Lower leg skin (tissue), 4 donors: ENCODE measurements around the gene CEBPA. TPM values are rescaled to one million over a fixed set of nuclear protein-coding genes. Genes with fewer than 3 reads are reported as not detected.

Source experiments
- DNase-seq, 2 donors: peaks; one replicate each; pipeline ENCODE4 v3.0.0-alpha.2; 2019; ENCODE audit warnings: low spot score in 2 of 2
- H3K4me3 ChIP-seq: fragments of 200-600 bp; sonication (generic); 2 replicates; pipeline ENCODE4 v1.5.1; 2017; ENCODE audit warnings: mild to moderate bottlenecking, low read depth; ENCODE audit not compliant: poor library complexity, severe bottlenecking
- POLR2A ChIP-seq, 2 donors: fragments of 450-650 bp; IDR thresholded peaks; one replicate each; pipeline ENCODE4 v1.6.1; 2016 to 2017; ENCODE audit warnings: antibody characterized with exemption in 2 of 2, mild to moderate bottlenecking in 1 of 2, moderate library complexity in 1 of 2
- WGBS, 2 donors: methylation state at CpG; one replicate each; pipeline ENCODE4 v1.1.5; 2018; 5-methylcytosine and 5-hydroxymethylcytosine counted together
- intact Hi-C: fragments of 100-400 bp; cut with DNase I; formaldehyde crosslinking; loops from one replicate; pipeline ENCODE4 v1.15.0; 2023; ENCODE audit warnings: low total_unique reads
- total RNA-seq, 4 donors: library from RNA; depleted of rRNA; stranded (reverse); fragments of >200 nt; gene quantifications; one replicate each; pipeline ENCODE4 v1.1.0, GENCODE V29; 2016
- TF ChIP-seq, protein P1 (sequence below), 3 donors: fragments of 450-650 bp; IDR thresholded peaks; one replicate each; pipeline ENCODE4 v1.5.1; 2016; ENCODE audit warnings: antibody characterized with exemption in 3 of 3, mild to moderate bottlenecking in 3 of 3, moderate library complexity in 2 of 3

Gene CEBPA
- total RNA-seq, 4 donors from 2014 or later: 228 to 297 (median 255) TPM

DNA sequence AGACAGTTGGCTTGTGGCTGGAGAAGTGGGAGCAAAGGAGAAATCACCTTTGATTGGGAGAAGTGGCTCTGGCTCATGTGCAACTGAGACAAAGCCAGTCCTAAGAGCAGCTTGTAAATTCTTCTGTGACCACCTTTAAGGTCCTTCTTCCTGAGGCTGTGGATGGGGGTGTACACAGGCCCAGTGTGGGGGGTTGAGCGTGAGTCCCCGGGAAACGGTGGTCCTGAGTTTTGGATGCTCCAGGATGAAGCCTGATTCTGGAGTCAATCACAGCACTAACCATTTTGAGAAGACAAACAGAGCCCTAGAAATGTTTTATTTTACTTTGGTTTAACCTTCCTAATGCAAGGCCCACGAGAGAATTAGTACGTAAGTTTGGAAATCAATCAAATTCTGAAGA, 3.9 kb upstream of the CEBPA start:
- H3K4me3 ChIP-seq: no peak overlapping the region
- no peak for TF ChIP-seq POLR2A (IDR thresholded peaks at IDR 0.05)
- TF ChIP-seq, protein P1, sequence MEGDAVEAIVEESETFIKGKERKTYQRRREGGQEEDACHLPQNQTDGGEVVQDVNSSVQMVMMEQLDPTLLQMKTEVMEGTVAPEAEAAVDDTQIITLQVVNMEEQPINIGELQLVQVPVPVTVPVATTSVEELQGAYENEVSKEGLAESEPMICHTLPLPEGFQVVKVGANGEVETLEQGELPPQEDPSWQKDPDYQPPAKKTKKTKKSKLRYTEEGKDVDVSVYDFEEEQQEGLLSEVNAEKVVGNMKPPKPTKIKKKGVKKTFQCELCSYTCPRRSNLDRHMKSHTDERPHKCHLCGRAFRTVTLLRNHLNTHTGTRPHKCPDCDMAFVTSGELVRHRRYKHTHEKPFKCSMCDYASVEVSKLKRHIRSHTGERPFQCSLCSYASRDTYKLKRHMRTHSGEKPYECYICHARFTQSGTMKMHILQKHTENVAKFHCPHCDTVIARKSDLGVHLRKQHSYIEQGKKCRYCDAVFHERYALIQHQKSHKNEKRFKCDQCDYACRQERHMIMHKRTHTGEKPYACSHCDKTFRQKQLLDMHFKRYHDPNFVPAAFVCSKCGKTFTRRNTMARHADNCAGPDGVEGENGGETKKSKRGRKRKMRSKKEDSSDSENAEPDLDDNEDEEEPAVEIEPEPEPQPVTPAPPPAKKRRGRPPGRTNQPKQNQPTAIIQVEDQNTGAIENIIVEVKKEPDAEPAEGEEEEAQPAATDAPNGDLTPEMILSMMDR (IDR thresholded peaks at IDR 0.05): no peak
- WGBS, 2 donors: 94 to 95% methylated on average over 5 of the region's 5 CpGs
- intact Hi-C loops: loop anchor here (10.0 kb wide), 1 partner anchor 71 kb away; no protein-coding TSS in a partner anchor
- DNase-seq: peak in 1 of 2 donors; percentile 63

DNA sequence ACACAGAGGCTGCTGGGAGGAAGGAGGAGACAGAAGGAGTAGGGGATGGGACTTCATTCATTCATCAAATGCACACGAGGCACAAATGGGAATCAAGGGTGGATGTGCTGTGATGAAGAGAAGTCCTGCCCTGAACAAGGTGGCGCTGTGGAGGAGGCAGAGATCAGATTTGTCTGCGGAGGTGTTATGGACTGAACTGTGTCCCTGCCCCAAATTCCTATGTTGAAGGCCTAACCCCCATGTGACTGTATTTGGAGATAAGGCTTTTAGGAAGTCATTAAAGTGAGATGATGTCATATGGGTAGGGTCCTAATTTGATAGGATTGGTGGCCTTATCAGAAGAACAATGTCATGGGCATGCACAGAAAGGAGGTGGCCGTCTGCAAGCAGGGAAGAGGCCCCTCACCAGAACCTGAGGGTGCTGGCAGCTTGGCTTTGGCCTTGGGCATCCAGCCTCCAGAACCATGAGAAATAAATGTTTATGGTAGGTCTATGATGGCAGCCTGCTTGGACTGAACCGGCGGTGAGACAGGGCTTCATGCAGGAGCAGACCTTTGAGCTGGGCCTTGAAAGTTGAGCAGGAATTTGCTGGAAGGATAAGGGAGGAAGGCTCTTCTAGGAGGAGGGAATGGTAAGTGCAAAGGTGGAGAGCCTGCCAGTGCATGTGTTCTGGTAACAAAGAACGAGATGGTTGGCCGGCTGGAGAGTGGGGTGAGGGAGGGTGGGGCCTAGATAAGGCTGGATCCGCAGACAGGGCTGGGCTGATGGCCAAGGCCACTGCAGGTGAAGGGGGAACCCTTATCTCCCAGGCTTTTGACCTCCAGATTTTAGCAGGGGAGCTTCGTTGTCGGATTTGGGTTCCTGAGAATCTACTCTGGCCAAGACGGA, 2.7 kb upstream of the CEBPA start:
- TF ChIP-seq POLR2A (IDR thresholded peaks at IDR 0.05): no peak
- TF ChIP-seq, protein P1 (IDR thresholded peaks at IDR 0.05): no peak
- DNase-seq: peak in 1 of 2 donors; percentile 74
- no peak overlapping the region for H3K4me3 ChIP-seq
- intact Hi-C loops: loop anchor here (10.0 kb wide), 1 partner anchor 70 kb away; no protein-coding TSS in a partner anchor
- WGBS, 2 donors: 79 to 84% methylated on average over 12 of the region's 12 CpGs

- TF ChIP-seq, protein P1 (IDR thresholded peaks at IDR 0.05): no peak
- TF ChIP-seq POLR2A (IDR thresholded peaks at IDR 0.05): no peak
- no peak overlapping the region for H3K4me3 ChIP-seq
- 37 to 42% methylated on average over 13 of the region's 13 CpGs for WGBS, 2 donors
- peak in 1 of 2 donors; percentile 84 for DNase-seq
- intact Hi-C loops: loop anchor here (10.0 kb wide), 1 partner anchor 70 kb away; no protein-coding TSS in a partner anchor
These were observed 2.0 kb upstream of the CEBPA start for GRCh38 chr19:33304371-33304759.

- DNase-seq: peak in 1 of 2 donors; percentile 88
- intact Hi-C loops: loop anchor here (2.0 to 10.0 kb wide), 2 partner anchors 69 to 71 kb away; no protein-coding TSS in a partner anchor
- WGBS, 2 donors: 9 to 11% methylated on average over 18 to 33 of the region's 33 CpGs
- peak overlapping the region; percentile 64 for H3K4me3 ChIP-seq
- TF ChIP-seq POLR2A (IDR thresholded peaks at IDR 0.05): no peak
- TF ChIP-seq, protein P1 (IDR thresholded peaks at IDR 0.05): no peak
These were observed 1.5 kb upstream of the CEBPA start for GRCh38 chr19:33303791-33304345.

GRCh38 chr19:33302974-33303790, 848 bp upstream of the CEBPA start:
- intact Hi-C loops: loop anchor here (2.0 to 10.0 kb wide), 2 partner anchors 68 to 72 kb away; no protein-coding TSS in a partner anchor
- TF ChIP-seq, protein P1 (IDR thresholded peaks at IDR 0.05): no peak
- TF ChIP-seq POLR2A (IDR thresholded peaks at IDR 0.05): no peak
- H3K4me3 ChIP-seq: peak overlapping the region; percentile 64
- peak in 1 of 2 donors; percentile 91 for DNase-seq
- WGBS, 2 donors: 0% methylated on average over 37 to 41 of the region's 92 CpGs
